ENCODE data around the gene SPAG16. TPM values are rescaled to one million over a fixed set of nuclear protein-coding genes. Genes with fewer than 3 reads are reported as not detected.
"Not testable (repeated sequence)": the region's sequence is repeated elsewhere in the genome, so short reads cannot be mapped to it uniquely, and the experiment has no call there.

Gene SPAG16
- total RNA-seq, 2 donors from 2014 or later = 5.0 to 10.4 TPM

- Mint-ChIP-seq H3K36me3 (no peaks in the 10 kb centered on the region), H3K27ac (no peak overlapping the region), H3K9me3 (peaks cover 0 to 4% of the 10 kb centered on the region in 2 donors)
- ATAC-seq = no peak
- DNase-seq (ENCODE audit: low spot score in 2 of 2) = no peak
Measured at GRCh38 chr2:213863541-213863940, 579.3 kb downstream of the SPAG16 start.

- H3K9me3 Mint-ChIP-seq = peaks cover 0 to 2% of the 10 kb centered on the region in 2 donors
- ATAC-seq (no peak), DNase-seq (ENCODE audit: low spot score in 2 of 2) (no peak)
- H3K27ac Mint-ChIP-seq = no peak overlapping the region
- H3K36me3 Mint-ChIP-seq = no peaks in the 10 kb centered on the region
Measured at GRCh38 chr2:213868526-213868925, 584.3 kb downstream of the SPAG16 start.

GRCh38 chr2:213885485-213885884 is 601.2 kb downstream of the SPAG16 start:
- no peak for ATAC-seq
- no peaks in the 10 kb centered on the region for H3K9me3 Mint-ChIP-seq
- no peak for DNase-seq (ENCODE audit: low spot score in 2 of 2)
- no peak overlapping the region for H3K27ac Mint-ChIP-seq
- no peaks in the 10 kb centered on the region for H3K36me3 Mint-ChIP-seq

- no peak overlapping the region for H3K27ac Mint-ChIP-seq
- peaks cover 0 to 3% of the 10 kb centered on the region in 2 donors for H3K36me3 Mint-ChIP-seq
- DNase-seq (ENCODE audit: low spot score in 2 of 2) = no peak
- peaks cover 13 to 18% of the 10 kb centered on the region in 2 donors for H3K9me3 Mint-ChIP-seq
- no peak for ATAC-seq
Measured at GRCh38 chr2:213914510-213914909, 630.2 kb downstream of the SPAG16 start.

- no peak for ATAC-seq
- Mint-ChIP-seq H3K9me3 (peaks cover 24 to 43% of the 10 kb centered on the region in 2 donors), H3K27ac (no peak overlapping the region), H3K36me3 (peaks cover 0 to 26% of the 10 kb centered on the region in 2 donors)
- no peak for DNase-seq (ENCODE audit: low spot score in 2 of 2)
Measured at GRCh38 chr2:213920014-213920413, 635.8 kb downstream of the SPAG16 start.

GRCh38 chr2:213923543-213923942 is 639.3 kb downstream of the SPAG16 start:
- DNase-seq (ENCODE audit: low spot score in 2 of 2) (no peak), ATAC-seq (no peak)
- Mint-ChIP-seq H3K36me3 (peaks cover 0 to 26% of the 10 kb centered on the region in 2 donors), H3K9me3 (peaks cover 21 to 30% of the 10 kb centered on the region in 2 donors), H3K27ac (no peak overlapping the region)

- DNase-seq (ENCODE audit: low spot score in 2 of 2) = no peak
- Mint-ChIP-seq H3K9me3 (no peaks in the 10 kb centered on the region), H3K36me3 (no peaks in the 10 kb centered on the region), H3K27ac (no peak overlapping the region)
- ATAC-seq = peak in 1 of 2 donors; percentile 53
Measured at GRCh38 chr2:213934560-213934959, 650.3 kb downstream of the SPAG16 start.

GRCh38 chr2:213958086-213958485 is 673.8 kb downstream of the SPAG16 start:
- no peaks in the 10 kb centered on the region for H3K36me3 Mint-ChIP-seq
- ATAC-seq (no peak), DNase-seq (ENCODE audit: low spot score in 2 of 2) (no peak)
- H3K27ac Mint-ChIP-seq = peak overlapping the region in 1 of 2 donors; percentile 5
- H3K9me3 Mint-ChIP-seq = peaks cover 0 to 8% of the 10 kb centered on the region in 2 donors

GRCh38 chr2:213959589-213959988 is 675.3 kb downstream of the SPAG16 start:
- Mint-ChIP-seq H3K36me3 (no peaks in the 10 kb centered on the region), H3K9me3 (peaks cover 0 to 8% of the 10 kb centered on the region in 2 donors), H3K27ac (no peak overlapping the region)
- no peak for ATAC-seq
- no peak for DNase-seq (ENCODE audit: low spot score in 2 of 2)

- H3K27ac Mint-ChIP-seq = no peak overlapping the region
- no peaks in the 10 kb centered on the region for H3K36me3 Mint-ChIP-seq
- DNase-seq (ENCODE audit: low spot score in 2 of 2) (no peak), ATAC-seq (no peak)
- no peaks in the 10 kb centered on the region for H3K9me3 Mint-ChIP-seq
Measured at GRCh38 chr2:213971536-213971935, 687.3 kb downstream of the SPAG16 start.

- Mint-ChIP-seq H3K36me3 (no peaks in the 10 kb centered on the region), H3K9me3 (no peaks in the 10 kb centered on the region), H3K27ac (no peak overlapping the region)
- ATAC-seq (no peak), DNase-seq (ENCODE audit: low spot score in 2 of 2) (no peak)
Measured at GRCh38 chr2:213980883-213981282, 696.6 kb downstream of the SPAG16 start.

GRCh38 chr2:213989207-213989606 is 704.9 kb downstream of the SPAG16 start:
- ATAC-seq (no peak), DNase-seq (ENCODE audit: low spot score in 2 of 2) (no peak)
- Mint-ChIP-seq H3K9me3 (peaks cover 5 to 7% of the 10 kb centered on the region in 2 donors), H3K27ac (no peak overlapping the region), H3K36me3 (no peaks in the 10 kb centered on the region)

GRCh38 chr2:213991453-213992108 is 707.3 kb downstream of the SPAG16 start:
- ATAC-seq = no peak
- H3K9me3 Mint-ChIP-seq = peaks cover 5 to 7% of the 10 kb centered on the region in 2 donors
- no peak for DNase-seq (ENCODE audit: low spot score in 2 of 2)
- no peaks in the 10 kb centered on the region for H3K36me3 Mint-ChIP-seq
- H3K27ac Mint-ChIP-seq = no peak overlapping the region

- H3K27ac Mint-ChIP-seq = no peak overlapping the region
- H3K36me3 Mint-ChIP-seq = no peaks in the 10 kb centered on the region
- H3K9me3 Mint-ChIP-seq = peaks cover 5 to 7% of the 10 kb centered on the region in 2 donors
- DNase-seq (ENCODE audit: low spot score in 2 of 2) (no peak), ATAC-seq (no peak)
Measured at GRCh38 chr2:213995400-213996105, 711.3 kb downstream of the SPAG16 start.

- DNase-seq (ENCODE audit: low spot score in 2 of 2); H3K36me3 Mint-ChIP-seq; ATAC-seq; H3K9me3 Mint-ChIP-seq; H3K27ac Mint-ChIP-seq: not testable (repeated sequence)
Measured at GRCh38 chr2:213998976-213999375, 714.7 kb downstream of the SPAG16 start.

GRCh38 chr2:214004463-214004862 is 720.2 kb downstream of the SPAG16 start:
- Mint-ChIP-seq H3K9me3 (peaks cover 3 to 4% of the 10 kb centered on the region in 2 donors), H3K36me3 (no peaks in the 10 kb centered on the region), H3K27ac (no peak overlapping the region)
- ATAC-seq (no peak), DNase-seq (ENCODE audit: low spot score in 2 of 2) (no peak)

GRCh38 chr2:214005337-214005736 is 721.1 kb downstream of the SPAG16 start:
- DNase-seq (ENCODE audit: low spot score in 2 of 2) (no peak), ATAC-seq (no peak)
- no peaks in the 10 kb centered on the region for H3K36me3 Mint-ChIP-seq
- peaks cover 3 to 5% of the 10 kb centered on the region in 2 donors for H3K9me3 Mint-ChIP-seq
- no peak overlapping the region for H3K27ac Mint-ChIP-seq

GRCh38 chr2:214006601-214007000 is 722.3 kb downstream of the SPAG16 start:
- peaks cover 3 to 5% of the 10 kb centered on the region in 2 donors for H3K9me3 Mint-ChIP-seq
- H3K36me3 Mint-ChIP-seq = no peaks in the 10 kb centered on the region
- H3K27ac Mint-ChIP-seq = no peak overlapping the region
- DNase-seq (ENCODE audit: low spot score in 2 of 2) = no peak
- ATAC-seq = no peak

Measured in activated naive CD4-positive, alpha-beta T cell treated with anti-CD3 and anti-CD28 coated beads, Interleukin-2, amount 50 U/mL, for 72 hours (primary cell).